Epithelial cell of proximal tubule (primary cell): ENCODE measurements around the gene SPOCK3. TPM values are rescaled to one million over a fixed set of nuclear protein-coding genes. Genes with fewer than 3 reads are reported as not detected.

ENCODE experiments used
- DNase-seq: peaks from one replicate; pipeline ENCODE4 v3.0.0-alpha.2; 2011; ENCODE audit warnings: low read depth
- H3K4me3 ChIP-seq: 2 replicates; pipeline ENCODE4 v1.5.1; 2011; ENCODE audit warnings: low read depth, mild to moderate bottlenecking, low read length
- total RNA-seq: library from RNA; depleted of rRNA; stranded (reverse); fragments of >200 nt; gene quantifications from 2 replicates; pipeline ENCODE4 v1.2.3, GENCODE V29; 2015
- TF ChIP-seq, protein P1 (sequence below): conservative IDR thresholded peaks from 2 replicates; pipeline ENCODE4 v1.5.1; 2012; ENCODE audit warnings: low read depth, mild to moderate bottlenecking, low read length

SPOCK3 gene
- total RNA-seq, 1 donor from 2014 or later, result 0.06 TPM

DNA sequence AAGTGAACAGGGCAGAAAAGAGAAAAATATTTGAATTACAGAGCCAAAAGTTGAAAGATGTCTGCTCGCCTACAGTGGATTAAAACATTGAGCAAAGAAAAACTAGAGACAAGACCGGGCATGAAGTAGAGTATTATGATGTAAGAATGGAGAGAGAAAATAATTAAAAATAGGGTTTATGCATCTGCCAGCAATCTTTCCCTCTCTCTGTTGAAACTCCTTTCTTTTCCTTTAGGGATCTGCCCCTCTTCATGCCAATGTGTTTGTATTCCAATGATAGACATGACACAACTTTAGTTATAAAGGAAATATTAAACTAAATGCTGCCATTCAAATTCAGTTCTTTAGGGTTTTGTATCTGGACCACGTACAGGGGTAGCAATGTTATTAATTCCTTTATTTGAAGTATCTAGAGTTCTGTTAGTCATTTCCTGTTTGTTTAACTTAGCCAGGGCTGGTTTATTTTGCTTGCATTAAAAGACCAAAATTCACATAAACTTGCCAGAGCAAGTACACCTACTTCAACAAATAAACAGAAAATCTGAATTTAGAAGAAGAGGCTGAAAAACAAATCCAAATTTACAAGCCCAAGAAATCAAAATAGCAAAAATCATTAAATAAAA, 202.6 kb downstream of the SPOCK3 start:
- TF ChIP-seq, protein P1, sequence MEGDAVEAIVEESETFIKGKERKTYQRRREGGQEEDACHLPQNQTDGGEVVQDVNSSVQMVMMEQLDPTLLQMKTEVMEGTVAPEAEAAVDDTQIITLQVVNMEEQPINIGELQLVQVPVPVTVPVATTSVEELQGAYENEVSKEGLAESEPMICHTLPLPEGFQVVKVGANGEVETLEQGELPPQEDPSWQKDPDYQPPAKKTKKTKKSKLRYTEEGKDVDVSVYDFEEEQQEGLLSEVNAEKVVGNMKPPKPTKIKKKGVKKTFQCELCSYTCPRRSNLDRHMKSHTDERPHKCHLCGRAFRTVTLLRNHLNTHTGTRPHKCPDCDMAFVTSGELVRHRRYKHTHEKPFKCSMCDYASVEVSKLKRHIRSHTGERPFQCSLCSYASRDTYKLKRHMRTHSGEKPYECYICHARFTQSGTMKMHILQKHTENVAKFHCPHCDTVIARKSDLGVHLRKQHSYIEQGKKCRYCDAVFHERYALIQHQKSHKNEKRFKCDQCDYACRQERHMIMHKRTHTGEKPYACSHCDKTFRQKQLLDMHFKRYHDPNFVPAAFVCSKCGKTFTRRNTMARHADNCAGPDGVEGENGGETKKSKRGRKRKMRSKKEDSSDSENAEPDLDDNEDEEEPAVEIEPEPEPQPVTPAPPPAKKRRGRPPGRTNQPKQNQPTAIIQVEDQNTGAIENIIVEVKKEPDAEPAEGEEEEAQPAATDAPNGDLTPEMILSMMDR, result no peak
- no peak for DNase-seq
- no peak overlapping the region for H3K4me3 ChIP-seq

DNA sequence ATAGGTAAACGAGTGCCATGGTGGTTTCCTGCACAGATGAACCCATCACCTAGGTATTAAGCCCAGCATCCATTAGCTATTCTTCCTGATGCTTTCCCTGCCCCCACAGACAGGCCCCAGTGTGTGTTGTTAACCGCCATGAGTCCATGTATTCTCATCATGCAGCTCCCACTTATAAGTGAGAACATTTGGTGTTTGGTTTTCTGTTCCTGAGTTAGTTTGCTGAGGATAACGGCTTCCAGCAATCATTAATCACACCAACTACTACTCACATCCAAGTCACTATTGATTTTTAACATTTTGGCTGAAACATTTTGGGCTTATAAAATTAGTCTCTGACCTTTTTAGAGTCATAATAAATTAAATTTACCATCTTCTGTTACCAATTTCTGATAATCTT, 205.3 kb downstream of the SPOCK3 start:
- no peak for DNase-seq
- TF ChIP-seq, protein P1, result no peak
- H3K4me3 ChIP-seq, result no peak overlapping the region

DNA sequence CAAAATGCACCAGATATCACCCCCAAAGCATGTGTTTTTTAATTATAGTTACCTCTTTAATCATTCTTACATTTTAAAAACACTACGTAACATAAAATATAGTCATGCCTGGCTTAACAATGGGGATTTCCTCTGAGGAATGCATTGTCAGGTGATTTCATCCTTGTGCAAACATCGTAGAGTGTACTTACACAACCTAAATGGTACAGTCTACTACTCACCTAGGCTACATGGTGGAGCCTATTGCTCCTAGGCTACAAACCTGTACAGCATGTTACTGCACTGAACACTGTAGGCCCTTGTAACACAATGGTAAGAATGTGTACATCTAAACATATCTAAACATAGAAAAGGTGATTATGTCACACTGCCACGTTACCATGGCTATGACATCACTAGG, 208.6 kb downstream of the SPOCK3 start:
- TF ChIP-seq, protein P1, result no peak
- DNase-seq, result no peak
- H3K4me3 ChIP-seq, result no peak overlapping the region

DNA sequence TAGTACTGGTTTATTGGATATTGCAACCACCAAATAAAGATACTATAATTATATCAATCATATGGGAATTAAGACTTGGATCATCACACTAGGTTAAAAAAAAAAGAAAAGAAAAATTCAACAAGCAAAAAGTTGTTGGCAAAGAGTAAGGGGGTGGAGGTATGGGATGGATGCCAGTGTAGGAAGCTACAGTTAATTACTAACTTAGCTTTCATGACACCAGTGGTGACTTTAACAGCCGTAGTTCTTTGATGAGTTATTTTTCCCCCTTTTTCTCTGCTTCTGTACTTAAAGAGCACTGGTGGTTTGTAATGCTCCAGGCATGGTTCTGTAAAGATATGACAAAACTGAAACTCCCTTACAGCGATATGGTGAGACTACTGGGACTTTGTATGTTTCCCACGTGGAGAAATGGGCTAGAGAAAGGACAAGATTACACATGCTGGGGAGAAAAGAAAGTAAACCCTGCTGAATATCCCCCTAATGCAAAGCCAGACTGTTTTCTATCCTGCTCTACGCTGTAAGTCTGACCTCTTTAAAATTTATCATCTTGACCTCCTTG, 210.8 kb downstream of the SPOCK3 start:
- TF ChIP-seq, protein P1, result no peak
- DNase-seq, result no peak
- H3K4me3 ChIP-seq, result no peak overlapping the region

DNA sequence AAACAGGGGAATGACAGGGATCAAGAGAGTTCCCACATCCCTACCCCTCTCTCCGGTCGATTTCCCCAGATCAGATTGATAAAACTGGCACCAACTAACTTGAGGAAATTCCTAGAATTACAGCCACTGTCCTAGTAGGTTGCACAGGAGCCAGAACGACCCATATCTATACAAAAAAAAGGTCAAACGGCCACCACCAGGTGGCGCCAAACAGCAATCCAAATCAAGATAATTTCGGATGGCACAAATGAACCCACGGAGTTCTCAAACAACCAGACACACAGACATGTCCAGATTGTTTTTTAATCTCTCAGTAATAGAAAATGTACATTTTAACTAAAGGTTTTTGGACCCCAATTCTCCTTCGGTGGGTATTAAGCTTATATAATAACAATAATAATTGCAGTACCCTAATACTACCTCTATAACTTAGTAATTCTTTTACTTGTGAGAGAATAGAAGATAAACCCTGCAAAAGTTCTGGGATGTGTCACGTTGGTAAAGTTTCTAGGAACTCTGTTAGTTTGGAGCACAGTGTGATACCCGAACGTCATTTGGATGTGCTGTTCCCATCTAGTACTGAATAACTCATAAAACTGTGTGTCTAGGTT, 212.6 kb downstream of the SPOCK3 start:
- DNase-seq, result no peak
- H3K4me3 ChIP-seq, result no peak overlapping the region
- TF ChIP-seq, protein P1, result peak; percentile 82

DNA sequence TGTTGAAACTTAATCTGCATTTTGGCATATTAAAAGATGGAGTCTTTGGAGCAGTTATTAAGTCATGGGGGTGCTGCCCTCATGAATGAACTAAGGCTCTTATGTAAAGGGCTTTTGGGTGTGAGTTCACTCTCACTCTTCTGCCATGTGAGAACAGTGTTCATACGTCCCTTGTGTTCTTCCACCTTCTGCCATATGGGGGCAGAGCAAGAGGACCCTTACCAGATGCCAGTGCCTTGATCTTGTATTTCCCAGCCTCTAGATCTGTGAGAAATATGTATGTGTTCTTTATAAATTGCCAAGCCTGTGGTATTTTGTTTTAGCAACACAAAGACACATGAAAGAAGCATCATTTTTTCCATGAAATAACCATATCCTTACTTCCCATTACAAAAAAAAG, 213.9 kb downstream of the SPOCK3 start:
- TF ChIP-seq, protein P1, result peak; percentile 50
- no peak for DNase-seq

DNA sequence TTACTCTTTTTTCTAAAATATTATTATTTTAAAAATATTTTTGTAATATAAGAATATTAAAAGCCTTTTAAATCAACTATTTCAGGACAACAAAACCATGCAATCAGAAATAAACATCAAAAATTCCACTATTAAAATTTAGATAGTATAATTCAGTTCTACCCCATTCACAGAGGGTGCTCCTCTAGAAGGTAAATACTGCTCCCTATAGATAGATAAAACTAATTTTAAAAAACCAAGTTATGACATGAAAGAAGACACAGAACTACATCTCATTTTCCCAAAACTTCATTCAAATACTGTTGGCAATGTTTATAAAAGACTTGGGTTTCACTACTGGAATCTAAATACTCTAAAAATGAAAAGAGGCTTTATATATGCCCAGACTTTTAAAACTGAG, 219.3 kb downstream of the SPOCK3 start:
- no peak for DNase-seq
- no peak overlapping the region for H3K4me3 ChIP-seq
- TF ChIP-seq, protein P1, result no peak

More for the DNA sequence above, 213.9 kb downstream of the SPOCK3 start:
- no peak overlapping the region for H3K4me3 ChIP-seq
